Naive thymus-derived CD4-positive, alpha-beta T cell (primary cell): ENCODE data around the gene ZNF708. TPM values are rescaled to one million over a fixed set of nuclear protein-coding genes. Genes with fewer than 3 reads are reported as not detected.
"Not testable (repeated sequence)": the region's sequence is repeated elsewhere in the genome, so short reads cannot be mapped to it uniquely, and the experiment has no call there.

ENCODE experiments used
- ATAC-seq: fragments of 150-1000 bp; cut with Tn5 transposase; 2 replicates; pipeline ENCODE4 v1.10.0; 2021; ENCODE audit warnings: mild to moderate bottlenecking, moderate library complexity
- CTCF ChIA-PET: fragments of 350-600 bp; sonication (Branson Sonifier 250); formaldehyde crosslinking; loops from one replicate; lab custom pipeline; 2021; ENCODE audit warnings: antibody characterized with exemption; lab: Charles Lee
- POLR2A ChIA-PET: fragments of 350-600 bp; sonication (Branson Sonifier 250); formaldehyde crosslinking; loops from one replicate; lab custom pipeline; 2021; ENCODE audit warnings: antibody characterized with exemption, inconsistent platforms; lab: Charles Lee
- DNase-seq, 9 donors: peaks; one replicate each; pipeline versions ENCODE4 v3.0.0 to v3.0.0-alpha.2; 2020 to 2022; ENCODE audit warnings: mixed read lengths in 1 of 9
- H3K27ac ChIP-seq: one replicate; pipeline ENCODE4 v1.7.0; 2013; ENCODE audit warnings: mild to moderate bottlenecking, low read depth, low read length, moderate library complexity
- H3K27me3 ChIP-seq, 2 donors: one replicate each; pipeline ENCODE4 v1.7.0; 2013; ENCODE audit warnings: low read length in 2 of 2, mild to moderate bottlenecking in 2 of 2, moderate library complexity in 2 of 2; ENCODE audit not compliant: control insufficient read depth in 2 of 2, insufficient read depth in 2 of 2
- H3K36me3 ChIP-seq, 3 experiments: 1 replicate in 2 of 3; 2 replicates in 1 of 3; pipeline ENCODE4 v1.7.0; 2013; ENCODE audit warnings: low read length in 3 of 3, mild to moderate bottlenecking in 3 of 3, moderate library complexity in 1 of 3; ENCODE audit not compliant: insufficient read depth in 3 of 3, control insufficient read depth in 2 of 3
- H3K4me1 ChIP-seq, 2 donors: one replicate each; pipeline ENCODE4 v1.7.0; 2013; ENCODE audit warnings: low read length in 2 of 2, mild to moderate bottlenecking in 2 of 2, moderate library complexity in 1 of 2; ENCODE audit not compliant: control insufficient read depth in 2 of 2, insufficient read depth in 2 of 2
- H3K4me3 ChIP-seq: 2 replicates; pipeline ENCODE4 v1.7.0; 2013; ENCODE audit warnings: mild to moderate bottlenecking, low read length
- H3K9me3 ChIP-seq, 3 experiments: 1 replicate in 2 of 3; 2 replicates in 1 of 3; pipeline ENCODE4 v1.7.0; 2013; ENCODE audit warnings: low read length in 3 of 3; ENCODE audit not compliant: control insufficient read depth in 2 of 3
- H3K27ac Mint-ChIP-seq, 9 donors: one replicate each; pipeline ENCODE4 v1.8.0; 2020 to 2022; ENCODE audit warnings: mixed read lengths in 9 of 9, mild to moderate bottlenecking in 8 of 9, moderate library complexity in 5 of 9, inconsistent platforms in 2 of 9
- H3K27me3 Mint-ChIP-seq, 5 donors: one replicate each; pipeline ENCODE4 v1.8.0; 2021 to 2022; ENCODE audit warnings: mixed read lengths in 5 of 5, mild to moderate bottlenecking in 1 of 5
- H3K36me3 Mint-ChIP-seq, 5 donors: one replicate each; pipeline ENCODE4 v1.8.0; 2020 to 2022; ENCODE audit warnings: mixed read lengths in 5 of 5, mild to moderate bottlenecking in 3 of 5, inconsistent platforms in 1 of 5
- H3K4me1 Mint-ChIP-seq, 7 donors: one replicate each; pipeline ENCODE4 v1.8.0; 2020 to 2022; ENCODE audit warnings: mixed read lengths in 7 of 7, mild to moderate bottlenecking in 3 of 7, inconsistent platforms in 1 of 7
- H3K4me3 Mint-ChIP-seq, 10 donors: one replicate each; pipeline ENCODE4 v1.8.0; 2020 to 2022; ENCODE audit warnings: mild to moderate bottlenecking in 10 of 10, mixed read lengths in 10 of 10, moderate library complexity in 6 of 10, inconsistent platforms in 2 of 10
- H3K9me3 Mint-ChIP-seq, 11 donors: one replicate each; pipeline ENCODE4 v1.8.0; 2020 to 2022; ENCODE audit warnings: mixed read lengths in 11 of 11, mild to moderate bottlenecking in 4 of 11, inconsistent platforms in 1 of 11, moderate library complexity in 1 of 11
- intact Hi-C, 2 donors: fragments of 100-400 bp; cut with micrococcal nuclease; formaldehyde crosslinking; loops; one replicate each; pipeline ENCODE4 v1.15.1; 2023
- polyA plus RNA-seq, 2 donors: library from polyadenylated mRNA; unstranded; fragments of 300-500 nt; fragmentation: Illumina TruSeq; gene quantifications; one replicate each; pipeline ENCODE4 v1.2.3, GENCODE V29; 2021
- total RNA-seq, 6 experiments: library from RNA in 5 of 6; stranded (reverse) in 5 of 6; gene quantifications; 1 replicate in 5 of 6; 2 replicates in 1 of 6; pipeline ENCODE4 v1.2.3 and lab custom pipeline; 2021 to 2026

The ZNF708 gene
- total and polyA plus RNA-seq, 7 experiments from 2014 or later, result 14.2 to 48.0 (median 24.2) TPM

GRCh38 chr19:21321134-21321533 is 8.1 kb downstream of the ZNF708 start:
- Mint-ChIP-seq H3K36me3 (peaks cover 16 to 84% (median 70%) of the 10 kb centered on the region in 5 donors), H3K9me3 (peaks cover 0 to 89% (median 9%) of the 10 kb centered on the region in 11 donors), H3K27ac (peak overlapping the region in 3 of 9 donors; percentile 19 to 78 (median 34)), H3K4me1 (peaks cover 21 to 76% (median 60%) of the 10 kb centered on the region in 7 donors), H3K4me3 (peak overlapping the region in 4 of 10 donors; percentile 0 to 41 (median 36)), H3K27me3 (no peaks in the 10 kb centered on the region)
- Histone ChIP-seq H3K4me3 (no peak overlapping the region), H3K36me3 (peaks cover 0 to 43% (median 5%) of the 10 kb centered on the region in 3 experiments), H3K4me1 (peaks cover 0 to 12% of the 10 kb centered on the region in 2 donors), H3K27ac (no peak overlapping the region), H3K9me3 (peaks cover 0 to 3% (median 0%) of the 10 kb centered on the region in 3 experiments), H3K27me3 (no peaks in the 10 kb centered on the region)
- DNase-seq (no peak), ATAC-seq (no peak)
- CTCF ChIA-PET, result no interaction called here
- intact Hi-C loops, result loop anchor here (10.0 kb wide), 4 partner anchors 184 to 534 kb away; partner anchors contain the start of genes ZNF429 (in 1 of the 2) and ZNF430 (in 1 of the 2)
- POLR2A ChIA-PET, result no interaction called here

- peaks cover 0 to 3% (median 0%) of the 10 kb centered on the region in 3 experiments for H3K9me3 ChIP-seq
- DNase-seq (no peak), ATAC-seq (no peak)
- Mint-ChIP-seq H3K4me1 (peaks cover 15 to 68% (median 56%) of the 10 kb centered on the region in 7 donors), H3K9me3 (peaks cover 0 to 84% (median 0%) of the 10 kb centered on the region in 11 donors), H3K36me3 (peaks cover 18 to 74% (median 70%) of the 10 kb centered on the region in 5 donors), H3K27ac (peak overlapping the region in 2 of 9 donors; percentile 39 to 55), H3K4me3 (peak overlapping the region in 1 of 10 donors; percentile 36), H3K27me3 (no peaks in the 10 kb centered on the region)
- POLR2A ChIA-PET, result interaction anchor here (1.3 kb wide), 1 partner anchor 11 kb away, joined by 5 read pairs; the partner anchor contains the start of gene ZNF708
- no peak overlapping the region for H3K27ac ChIP-seq
- no peaks in the 10 kb centered on the region for H3K27me3 ChIP-seq
- intact Hi-C loops, result no loop called here
- H3K4me1 ChIP-seq, result no peaks in the 10 kb centered on the region
- CTCF ChIA-PET, result no interaction called here
- peaks cover 0 to 35% (median 0%) of the 10 kb centered on the region in 3 experiments for H3K36me3 ChIP-seq
- H3K4me3 ChIP-seq, result no peak overlapping the region
Measured at GRCh38 chr19:21317821-21318220, 11.4 kb downstream of the ZNF708 start.

GRCh38 chr19:21314676-21315075 is 14.5 kb downstream of the ZNF708 start:
- Mint-ChIP-seq H3K4me3 (peak overlapping the region in 2 of 10 donors; percentile 14 to 32), H3K27me3 (no peaks in the 10 kb centered on the region), H3K27ac (peak overlapping the region in 3 of 9 donors; percentile 43 to 76 (median 69)), H3K36me3 (peaks cover 8 to 73% (median 66%) of the 10 kb centered on the region in 5 donors), H3K4me1 (peaks cover 7 to 58% (median 34%) of the 10 kb centered on the region in 7 donors), H3K9me3 (peaks cover 0 to 84% (median 0%) of the 10 kb centered on the region in 11 donors)
- POLR2A ChIA-PET, result interaction anchor here (0.9 to 3.3 kb wide), 2 partner anchors 14 kb away, joined by 5 to 12 read pairs; partner anchors contain the start of gene ZNF708
- H3K4me1 ChIP-seq, result no peaks in the 10 kb centered on the region
- ATAC-seq (peak; percentile 72), DNase-seq (no peak)
- H3K9me3 ChIP-seq, result peaks cover 0 to 3% (median 0%) of the 10 kb centered on the region in 3 experiments
- no peaks in the 10 kb centered on the region for H3K27me3 ChIP-seq
- H3K36me3 ChIP-seq, result peaks cover 0 to 30% (median 0%) of the 10 kb centered on the region in 3 experiments
- CTCF ChIA-PET, result no interaction called here
- H3K27ac ChIP-seq, result no peak overlapping the region
- no peak overlapping the region for H3K4me3 ChIP-seq
- intact Hi-C loops, result no loop called here

DNA sequence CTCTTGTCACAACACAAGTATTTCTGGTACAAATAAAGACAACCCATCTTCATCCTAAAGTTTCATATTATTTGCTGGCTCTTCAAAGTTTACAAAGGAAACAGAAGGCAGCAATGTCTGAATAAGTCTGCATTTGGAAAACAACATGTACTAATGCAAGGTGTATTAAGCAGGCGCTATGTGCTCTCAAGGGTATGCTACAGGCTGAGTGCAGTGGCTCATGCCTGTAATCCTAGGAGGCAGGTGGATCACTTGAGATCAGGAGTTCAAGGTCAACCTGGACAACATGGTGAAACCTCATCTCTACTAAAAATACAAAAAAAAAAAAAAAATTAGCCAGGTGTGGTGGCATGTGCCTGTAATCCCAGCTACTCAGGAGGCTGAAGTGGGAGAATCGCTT is 16.4 kb downstream of the ZNF708 start:
- DNase-seq, intact Hi-C loops, H3K27me3 ChIP-seq, H3K27ac ChIP-seq, POLR2A ChIA-PET, ATAC-seq, H3K4me3 ChIP-seq, H3K4me1 ChIP-seq, CTCF ChIA-PET, H3K9me3 ChIP-seq, H3K27me3 Mint-ChIP-seq: not testable (repeated sequence)
- peaks cover 7 to 55% (median 34%) of the 10 kb centered on the region in 7 donors for H3K4me1 Mint-ChIP-seq
- H3K9me3 Mint-ChIP-seq, result peaks cover 0 to 82% (median 0%) of the 10 kb centered on the region in 11 donors
- H3K4me3 Mint-ChIP-seq, result peak overlapping the region in 1 of 10 donors; percentile 18
- H3K36me3 Mint-ChIP-seq, result peaks cover 8 to 74% (median 68%) of the 10 kb centered on the region in 5 donors
- peaks cover 0 to 36% (median 8%) of the 10 kb centered on the region in 3 experiments for H3K36me3 ChIP-seq
- peak overlapping the region in 5 of 9 donors; percentile 13 to 64 (median 45) for H3K27ac Mint-ChIP-seq

- no peak overlapping the region for H3K4me3 Mint-ChIP-seq
- H3K9me3 ChIP-seq, result peaks cover 0 to 5% (median 0%) of the 10 kb centered on the region in 3 experiments
- H3K4me1 ChIP-seq, result no peaks in the 10 kb centered on the region
- peaks cover 6 to 80% (median 76%) of the 10 kb centered on the region in 5 donors for H3K36me3 Mint-ChIP-seq
- intact Hi-C loops, result loop anchor here in 1 of 2 donors (10.0 kb wide), 1 partner anchor 46 kb away; the partner anchor contains the start of gene ZNF738
- DNase-seq (no peak), ATAC-seq (no peak)
- peaks cover 0 to 80% (median 6%) of the 10 kb centered on the region in 11 donors for H3K9me3 Mint-ChIP-seq
- no peak overlapping the region for H3K4me3 ChIP-seq
- peaks cover 0 to 31% (median 19%) of the 10 kb centered on the region in 7 donors for H3K4me1 Mint-ChIP-seq
- H3K27me3 ChIP-seq, result no peaks in the 10 kb centered on the region
- no peak overlapping the region for H3K27ac ChIP-seq
- POLR2A ChIA-PET, result no interaction called here
- peaks cover 7 to 54% (median 17%) of the 10 kb centered on the region in 3 experiments for H3K36me3 ChIP-seq
- H3K27ac Mint-ChIP-seq, result peak overlapping the region in 5 of 9 donors; percentile 33 to 52 (median 46)
- CTCF ChIA-PET, result no interaction called here
- H3K27me3 Mint-ChIP-seq, result no peaks in the 10 kb centered on the region
Measured at GRCh38 chr19:21308773-21309172, 20.4 kb downstream of the ZNF708 start.

DNA sequence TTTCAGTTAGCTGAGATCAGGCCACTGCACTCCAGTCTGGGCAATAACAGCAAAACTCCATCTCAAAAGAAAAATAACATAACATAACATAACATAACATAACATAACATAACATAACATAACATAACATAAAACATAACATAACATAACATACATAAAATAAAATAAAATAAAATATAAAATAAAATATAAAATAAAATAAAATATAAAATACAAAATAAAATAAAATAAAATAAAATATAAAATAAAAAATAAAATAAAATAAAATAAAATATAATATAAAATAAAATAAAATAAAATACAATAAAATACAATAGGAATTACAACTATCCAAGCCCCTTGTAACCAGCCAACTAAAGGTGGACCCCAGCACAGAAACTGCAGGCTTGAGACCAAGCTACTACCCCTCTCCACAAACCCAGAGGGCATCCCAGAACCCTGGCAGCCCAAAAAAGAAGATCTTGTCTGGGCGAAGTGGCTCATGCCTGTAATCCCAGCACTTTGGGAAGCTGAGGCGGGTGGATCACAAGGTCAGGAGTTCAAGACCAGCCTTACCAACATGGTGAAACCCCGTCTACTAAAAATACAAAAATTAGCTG is 22.2 kb downstream of the ZNF708 start:
- ATAC-seq, H3K4me3 Mint-ChIP-seq, H3K4me3 ChIP-seq, H3K27ac ChIP-seq, H3K4me1 ChIP-seq, CTCF ChIA-PET, H3K9me3 ChIP-seq, H3K27me3 ChIP-seq, H3K27me3 Mint-ChIP-seq, POLR2A ChIA-PET, DNase-seq: not testable (repeated sequence)
- Mint-ChIP-seq H3K36me3 (peaks cover 10 to 79% (median 75%) of the 10 kb centered on the region in 5 donors), H3K27ac (peak overlapping the region in 1 of 9 donors; percentile 1), H3K4me1 (peaks cover 0 to 17% (median 7%) of the 10 kb centered on the region in 7 donors), H3K9me3 (peaks cover 0 to 79% (median 13%) of the 10 kb centered on the region in 11 donors)
- intact Hi-C loops, result loop anchor here in 1 of 2 donors (10.0 kb wide), 1 partner anchor 48 kb away; the partner anchor contains the start of gene ZNF738
- H3K36me3 ChIP-seq, result peaks cover 7 to 59% (median 17%) of the 10 kb centered on the region in 3 experiments
